ENCODE results near the gene P3H1.
"Not testable (repeated sequence)": the region's sequence is repeated elsewhere in the genome, so short reads cannot be mapped to it uniquely, and the experiment has no call there.

Gene P3H1

GRCh38 chr1:42768172-42768571 is 1.3 kb upstream of the P3H1 start:
- no peak for DNase-seq

GRCh38 chr1:42767510-42768000 is 727 bp upstream of the P3H1 start:
- DNase-seq, result no peak

GRCh38 chr1:42765832-42766740 is 742 bp downstream of the P3H1 start:
- DNase-seq, result peak; percentile 65

GRCh38 chr1:42765269-42765668 is 1.6 kb downstream of the P3H1 start:
- DNase-seq, result no peak

- DNase-seq, result no peak
Observed at GRCh38 chr1:42762269-42762668, 4.6 kb downstream of the P3H1 start.

- no peak for DNase-seq
Observed at GRCh38 chr1:42761567-42761966, 5.3 kb downstream of the P3H1 start.

GRCh38 chr1:42759114-42759513 is 7.7 kb downstream of the P3H1 start:
- DNase-seq, result no peak

- no peak for DNase-seq
Observed at GRCh38 chr1:42758641-42759040, 8.2 kb downstream of the P3H1 start.

GRCh38 chr1:42757892-42758275 is 8.9 kb downstream of the P3H1 start:
- DNase-seq, result no peak

- DNase-seq, result no peak
Observed at GRCh38 chr1:42756956-42757891, 9.6 kb downstream of the P3H1 start.

GRCh38 chr1:42753070-42753469 is 13.8 kb downstream of the P3H1 start:
- DNase-seq, result no peak

GRCh38 chr1:42752284-42752683 is 14.5 kb downstream of the P3H1 start:
- DNase-seq, result no peak

GRCh38 chr1:42751511-42752070 is 15.2 kb downstream of the P3H1 start:
- DNase-seq, result not testable (repeated sequence)

- DNase-seq, result no peak
Observed at GRCh38 chr1:42750041-42750440, 16.8 kb downstream of the P3H1 start.

- DNase-seq, result no peak
Observed at GRCh38 chr1:42748461-42749410, 18.1 kb downstream of the P3H1 start.

- DNase-seq, result no peak
Observed at GRCh38 chr1:42748021-42748420, 18.8 kb downstream of the P3H1 start.

GRCh38 chr1:42747125-42747524 is 19.7 kb downstream of the P3H1 start:
- peak; percentile 49 for DNase-seq

- DNase-seq, result no peak
Observed at GRCh38 chr1:42746436-42747105, 20.3 kb downstream of the P3H1 start.

- no peak for DNase-seq
Observed at GRCh38 chr1:42745851-42746250, 21.0 kb downstream of the P3H1 start.

- DNase-seq, result no peak
Observed at GRCh38 chr1:42744148-42744413, 22.7 kb downstream of the P3H1 start.

GRCh38 chr1:42743317-42744147 is 23.3 kb downstream of the P3H1 start:
- DNase-seq, result no peak

Measured in activated naive CD4-positive, alpha-beta T cell treated with Interleukin-2 at 50 U/mL for 16 hours (primary cell).